ENCODE measurements around the gene SQOR. TPM values are rescaled to one million over a fixed set of nuclear protein-coding genes. Genes with fewer than 3 reads are reported as not detected.
A peak's percentile ranks its signal among the peaks of the same experiment; 100 is the strongest.

Gene SQOR
- total and polyA plus RNA-seq, 5 donors from 2014 or later, result 47.3 to 160 (median 112) TPM

GRCh38 chr15:45670511-45670910 is 35.7 kb downstream of the SQOR start:
- Histone ChIP-seq H3K36me3 (ENCODE audit: control insufficient read depth, insufficient read depth, low read length) (peaks cover 69% of the 10 kb centered on the region), H3K4me1 (ENCODE audit: control insufficient read depth, insufficient read depth, low read length, poor library complexity, severe bottlenecking) (no peaks in the 10 kb centered on the region), H3K27me3 (ENCODE audit: control insufficient read depth, insufficient read depth, low read length) (no peaks in the 10 kb centered on the region), H3K4me3 (ENCODE audit: low read depth, low read length) (no peak overlapping the region), H3K27ac (ENCODE audit: insufficient read depth, low read length, poor library complexity, severe bottlenecking) (no peak overlapping the region), H3K9me3 (ENCODE audit: control insufficient read depth in 2 of 2, low read length in 2 of 2) (no peaks in the 10 kb centered on the region)
- peaks cover 0 to 3% (median 0%) of the 10 kb centered on the region in 7 donors for H3K9me3 Mint-ChIP-seq
- no peak overlapping the region for H3K27ac Mint-ChIP-seq
- H3K36me3 Mint-ChIP-seq, result peaks cover 44% of the 10 kb centered on the region
- DNase-seq (no peak), ATAC-seq (ENCODE audit: low read depth in 2 of 2) (no peak)
- H3K27me3 Mint-ChIP-seq, result no peaks in the 10 kb centered on the region
- no peak overlapping the region for H3K4me3 Mint-ChIP-seq
- H3K4me1 Mint-ChIP-seq, result peaks cover 0 to 5% (median 2%) of the 10 kb centered on the region in 4 donors

DNA sequence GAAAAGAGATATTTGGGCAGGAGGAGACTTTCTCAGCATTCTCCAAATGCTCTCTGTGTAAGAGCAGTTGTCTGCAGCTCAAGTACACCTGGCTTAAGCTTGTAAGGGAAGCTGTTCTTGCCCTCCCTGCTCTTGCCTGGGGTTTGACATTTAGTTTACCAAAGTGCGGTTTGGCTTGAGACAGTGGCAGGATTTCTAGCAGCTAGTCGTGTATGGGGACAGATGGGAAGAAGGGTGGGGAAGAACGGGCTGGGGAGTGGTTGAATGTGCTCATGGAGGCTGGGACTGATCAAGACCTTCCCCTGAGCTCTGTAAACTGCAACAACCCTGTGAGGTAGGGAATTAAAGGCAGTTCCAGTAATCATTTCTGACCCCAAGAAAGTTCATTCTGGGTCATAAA is 39.8 kb downstream of the SQOR start:
- DNase-seq (no peak), ATAC-seq (ENCODE audit: low read depth in 2 of 2) (no peak)
- Mint-ChIP-seq H3K27ac (no peak overlapping the region), H3K36me3 (peaks cover 64% of the 10 kb centered on the region), H3K27me3 (no peaks in the 10 kb centered on the region), H3K9me3 (peaks cover 0 to 1% (median 0%) of the 10 kb centered on the region in 7 donors), H3K4me3 (no peak overlapping the region), H3K4me1 (peaks cover 0 to 5% (median under 1%) of the 10 kb centered on the region in 4 donors)
- H3K4me1 ChIP-seq (ENCODE audit: control insufficient read depth, insufficient read depth, low read length, poor library complexity, severe bottlenecking), result no peaks in the 10 kb centered on the region
- no peaks in the 10 kb centered on the region for H3K27me3 ChIP-seq (ENCODE audit: control insufficient read depth, insufficient read depth, low read length)
- no peaks in the 10 kb centered on the region for H3K9me3 ChIP-seq (ENCODE audit: control insufficient read depth in 2 of 2, low read length in 2 of 2)
- no peak overlapping the region for H3K4me3 ChIP-seq (ENCODE audit: low read depth, low read length)
- H3K36me3 ChIP-seq (ENCODE audit: control insufficient read depth, insufficient read depth, low read length), result peaks cover 88% of the 10 kb centered on the region
- H3K27ac ChIP-seq (ENCODE audit: insufficient read depth, low read length, poor library complexity, severe bottlenecking), result no peak overlapping the region

- no peak for ATAC-seq (ENCODE audit: low read depth in 2 of 2)
- peaks cover 0 to 5% (median under 1%) of the 10 kb centered on the region in 4 donors for H3K4me1 Mint-ChIP-seq
- Histone ChIP-seq H3K27me3 (ENCODE audit: control insufficient read depth, insufficient read depth, low read length) (no peaks in the 10 kb centered on the region), H3K4me3 (ENCODE audit: low read depth, low read length) (no peak overlapping the region), H3K4me1 (ENCODE audit: control insufficient read depth, insufficient read depth, low read length, poor library complexity, severe bottlenecking) (no peaks in the 10 kb centered on the region), H3K27ac (ENCODE audit: insufficient read depth, low read length, poor library complexity, severe bottlenecking) (no peak overlapping the region), H3K9me3 (ENCODE audit: control insufficient read depth in 2 of 2, low read length in 2 of 2) (no peaks in the 10 kb centered on the region), H3K36me3 (ENCODE audit: control insufficient read depth, insufficient read depth, low read length) (peaks cover 85% of the 10 kb centered on the region)
- H3K27ac Mint-ChIP-seq, result no peak overlapping the region
- no peaks in the 10 kb centered on the region for H3K27me3 Mint-ChIP-seq
- H3K4me3 Mint-ChIP-seq, result no peak overlapping the region
- H3K9me3 Mint-ChIP-seq, result no peaks in the 10 kb centered on the region
- no peak for DNase-seq
- H3K36me3 Mint-ChIP-seq, result peaks cover 57% of the 10 kb centered on the region
Measured at GRCh38 chr15:45677797-45678196, 43.0 kb downstream of the SQOR start.

DNA sequence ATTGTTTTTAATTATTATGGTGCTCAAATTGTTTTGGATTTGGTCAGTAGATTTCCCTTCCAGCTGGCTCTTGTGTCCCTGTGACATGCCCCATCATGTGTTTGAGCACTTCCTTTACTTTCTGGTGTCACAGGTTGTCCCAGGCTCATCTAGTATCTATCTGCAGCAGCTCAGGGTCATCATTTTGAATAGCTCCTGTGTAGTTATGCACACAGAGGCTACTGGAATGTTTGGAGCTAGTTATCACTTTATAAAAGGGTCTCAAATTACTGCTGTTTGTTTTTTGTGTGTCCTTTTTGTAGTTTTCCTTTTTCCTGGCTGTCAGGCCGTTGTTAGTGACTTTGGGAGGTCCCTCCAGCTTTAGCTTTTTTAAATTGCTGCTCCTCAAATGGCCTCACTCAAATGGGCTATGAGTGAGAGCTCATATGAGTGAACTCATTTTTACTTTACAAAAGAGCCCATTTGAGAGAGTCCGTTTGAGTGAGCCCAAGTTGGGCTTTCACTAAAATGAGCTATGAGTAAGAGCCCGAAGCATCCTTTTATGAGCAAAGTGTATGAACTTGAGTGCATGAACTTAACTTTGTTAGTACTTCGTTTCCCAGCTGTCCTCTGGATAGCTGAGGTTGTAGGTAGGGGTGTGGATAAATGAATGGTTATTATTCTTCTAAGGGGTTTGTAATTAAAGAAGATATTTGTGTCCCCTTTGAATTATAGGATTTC is 43.8 kb downstream of the SQOR start:
- Histone ChIP-seq H3K36me3 (ENCODE audit: control insufficient read depth, insufficient read depth, low read length) (peaks cover 84% of the 10 kb centered on the region), H3K4me1 (ENCODE audit: control insufficient read depth, insufficient read depth, low read length, poor library complexity, severe bottlenecking) (no peaks in the 10 kb centered on the region), H3K4me3 (ENCODE audit: low read depth, low read length) (no peak overlapping the region), H3K27ac (ENCODE audit: insufficient read depth, low read length, poor library complexity, severe bottlenecking) (no peak overlapping the region), H3K9me3 (ENCODE audit: control insufficient read depth in 2 of 2, low read length in 2 of 2) (no peaks in the 10 kb centered on the region), H3K27me3 (ENCODE audit: control insufficient read depth, insufficient read depth, low read length) (no peaks in the 10 kb centered on the region)
- no peak for DNase-seq
- no peak overlapping the region for H3K4me3 Mint-ChIP-seq
- H3K27ac Mint-ChIP-seq, result no peak overlapping the region
- peaks cover 0 to 5% (median under 1%) of the 10 kb centered on the region in 4 donors for H3K4me1 Mint-ChIP-seq
- peaks cover 57% of the 10 kb centered on the region for H3K36me3 Mint-ChIP-seq
- no peak for ATAC-seq (ENCODE audit: low read depth in 2 of 2)
- H3K27me3 Mint-ChIP-seq, result no peaks in the 10 kb centered on the region
- H3K9me3 Mint-ChIP-seq, result no peaks in the 10 kb centered on the region

DNA sequence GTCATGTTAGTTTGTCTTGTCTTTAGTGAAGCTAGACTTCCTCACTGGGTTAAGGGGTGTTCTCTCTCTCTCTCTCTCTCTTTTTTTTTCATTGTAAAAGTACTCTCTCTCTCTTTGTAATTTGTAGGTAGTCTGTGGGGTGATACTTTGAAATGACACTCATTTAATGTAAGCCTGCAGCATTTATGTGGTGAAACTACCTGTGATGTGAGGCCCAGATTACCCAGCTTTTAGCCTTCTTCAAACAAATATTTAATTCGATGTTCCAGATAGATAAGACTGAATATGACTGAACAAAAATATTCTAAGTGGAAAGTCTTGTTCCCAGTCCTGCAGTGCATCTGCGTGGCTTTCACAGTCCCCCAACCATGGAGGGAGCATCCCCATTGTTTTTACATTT is 49.7 kb downstream of the SQOR start:
- H3K4me1 Mint-ChIP-seq, result peaks cover 0 to 6% (median 2%) of the 10 kb centered on the region in 4 donors
- H3K36me3 ChIP-seq (ENCODE audit: control insufficient read depth, insufficient read depth, low read length), result peaks cover 82% of the 10 kb centered on the region
- no peaks in the 10 kb centered on the region for H3K9me3 ChIP-seq (ENCODE audit: control insufficient read depth in 2 of 2, low read length in 2 of 2)
- ATAC-seq (ENCODE audit: low read depth in 2 of 2), result no peak
- no peaks in the 10 kb centered on the region for H3K4me1 ChIP-seq (ENCODE audit: control insufficient read depth, insufficient read depth, low read length, poor library complexity, severe bottlenecking)
- H3K36me3 Mint-ChIP-seq, result peaks cover 47% of the 10 kb centered on the region
- no peaks in the 10 kb centered on the region for H3K9me3 Mint-ChIP-seq
- DNase-seq, result no peak
- H3K27ac Mint-ChIP-seq, result peak overlapping the region in 1 of 3 donors; percentile 17
- no peaks in the 10 kb centered on the region for H3K27me3 Mint-ChIP-seq
- no peak overlapping the region for H3K4me3 ChIP-seq (ENCODE audit: low read depth, low read length)
- H3K4me3 Mint-ChIP-seq, result no peak overlapping the region
- no peak overlapping the region for H3K27ac ChIP-seq (ENCODE audit: insufficient read depth, low read length, poor library complexity, severe bottlenecking)
- H3K27me3 ChIP-seq (ENCODE audit: control insufficient read depth, insufficient read depth, low read length), result no peaks in the 10 kb centered on the region

GRCh38 chr15:45689616-45690015 is 54.8 kb downstream of the SQOR start:
- Histone ChIP-seq H3K27me3 (ENCODE audit: control insufficient read depth, insufficient read depth, low read length) (no peaks in the 10 kb centered on the region), H3K36me3 (ENCODE audit: control insufficient read depth, insufficient read depth, low read length) (peaks cover 75% of the 10 kb centered on the region), H3K9me3 (ENCODE audit: control insufficient read depth in 2 of 2, low read length in 2 of 2) (no peaks in the 10 kb centered on the region), H3K27ac (ENCODE audit: insufficient read depth, low read length, poor library complexity, severe bottlenecking) (no peak overlapping the region), H3K4me1 (ENCODE audit: control insufficient read depth, insufficient read depth, low read length, poor library complexity, severe bottlenecking) (no peaks in the 10 kb centered on the region), H3K4me3 (ENCODE audit: low read depth, low read length) (no peak overlapping the region)
- DNase-seq (no peak), ATAC-seq (ENCODE audit: low read depth in 2 of 2) (no peak)
- Mint-ChIP-seq H3K9me3 (no peaks in the 10 kb centered on the region), H3K27me3 (no peaks in the 10 kb centered on the region), H3K27ac (no peak overlapping the region), H3K4me1 (peaks cover 0 to 3% (median under 1%) of the 10 kb centered on the region in 4 donors), H3K36me3 (peaks cover 44% of the 10 kb centered on the region), H3K4me3 (no peak overlapping the region)

DNA sequence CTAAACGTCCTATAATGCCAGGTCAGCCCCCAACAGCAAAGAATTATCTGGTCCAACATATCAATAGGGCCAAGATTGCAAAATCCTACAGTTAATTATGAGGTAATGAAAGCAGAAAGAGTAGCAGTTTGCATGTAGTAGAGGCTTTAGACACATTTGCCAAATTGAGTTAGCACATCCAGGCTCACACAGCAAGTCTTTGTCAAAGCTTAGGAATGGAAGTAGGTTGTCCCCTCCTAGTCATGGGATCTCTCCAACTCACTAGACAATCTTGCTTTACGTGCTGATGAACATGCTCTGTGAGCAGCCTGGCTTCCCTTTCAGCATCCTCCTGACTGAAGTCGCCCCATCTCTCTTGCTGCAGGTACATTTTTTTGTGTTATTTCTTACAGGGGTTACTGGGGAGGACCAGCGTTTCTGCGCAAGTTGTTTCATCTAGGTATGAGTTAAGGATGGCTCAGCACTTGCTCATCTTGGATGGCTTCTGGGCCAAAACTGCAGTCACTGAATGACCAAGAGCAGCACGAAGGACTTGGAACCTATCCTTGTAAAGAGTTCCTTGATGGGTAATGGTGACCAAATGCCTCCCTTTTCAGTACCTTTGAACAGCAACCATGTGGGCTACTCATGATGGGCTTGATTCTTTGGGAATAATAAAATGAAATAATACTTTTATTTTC is 55.9 kb downstream of the SQOR start:
- Mint-ChIP-seq H3K27me3 (no peaks in the 10 kb centered on the region), H3K4me1 (peaks cover 0 to 3% (median 0%) of the 10 kb centered on the region in 4 donors), H3K36me3 (peaks cover 39% of the 10 kb centered on the region), H3K4me3 (no peak overlapping the region), H3K9me3 (no peaks in the 10 kb centered on the region), H3K27ac (no peak overlapping the region)
- H3K4me3 ChIP-seq (ENCODE audit: low read depth, low read length), result no peak overlapping the region
- no peaks in the 10 kb centered on the region for H3K9me3 ChIP-seq (ENCODE audit: control insufficient read depth in 2 of 2, low read length in 2 of 2)
- H3K4me1 ChIP-seq (ENCODE audit: control insufficient read depth, insufficient read depth, low read length, poor library complexity, severe bottlenecking), result no peaks in the 10 kb centered on the region
- DNase-seq (no peak), ATAC-seq (ENCODE audit: low read depth in 2 of 2) (no peak)
- H3K27ac ChIP-seq (ENCODE audit: insufficient read depth, low read length, poor library complexity, severe bottlenecking), result no peak overlapping the region
- no peaks in the 10 kb centered on the region for H3K27me3 ChIP-seq (ENCODE audit: control insufficient read depth, insufficient read depth, low read length)
- H3K36me3 ChIP-seq (ENCODE audit: control insufficient read depth, insufficient read depth, low read length), result peaks cover 67% of the 10 kb centered on the region

Measured in CD4-positive, CD25-positive, alpha-beta regulatory T cell (primary cell).